SJCRH30 (cell line): Measurements from ENCODE around the gene SLC22A6. TPM values are rescaled to one million over a fixed set of nuclear protein-coding genes. Genes with fewer than 3 reads are reported as not detected.
A peak's percentile ranks its signal among the peaks of the same experiment; 100 is the strongest.

Experiments used
- DNase-seq, 2 experiments: peaks; one replicate each; pipeline ENCODE4 v3.0.0-alpha.2; 2015 to 2020
- H3K27ac ChIP-seq: fragments of 250-450 bp; sonication (Bioruptor Pico); 2 replicates; pipeline ENCODE4 v1.5.1; 2020; ENCODE audit warnings: mild to moderate bottlenecking, moderate library complexity
- H3K27me3 ChIP-seq: fragments of 250-450 bp; sonication (Bioruptor Pico); 2 replicates; pipeline ENCODE4 v1.5.1; 2020; ENCODE audit warnings: mild to moderate bottlenecking, moderate library complexity
- H3K36me3 ChIP-seq: fragments of 250-450 bp; sonication (Bioruptor Pico); 2 replicates; pipeline ENCODE4 v1.5.1; 2020; ENCODE audit warnings: mild to moderate bottlenecking, moderate library complexity
- H3K4me1 ChIP-seq: fragments of 250-450 bp; sonication (Bioruptor Pico); 2 replicates; pipeline ENCODE4 v1.5.1; 2020; ENCODE audit warnings: mild to moderate bottlenecking, moderate library complexity
- H3K4me3 ChIP-seq: fragments of 250-450 bp; sonication (Bioruptor Pico); 2 replicates; pipeline ENCODE4 v1.5.1; 2020; ENCODE audit warnings: mild to moderate bottlenecking, moderate library complexity
- H3K9me3 ChIP-seq: fragments of 250-450 bp; sonication (Bioruptor Pico); replicated peaks from 2 replicates; pipeline ENCODE4 v1.5.1; 2020; ENCODE audit warnings: mild to moderate bottlenecking, moderate library complexity
- total RNA-seq: library from RNA; depleted of rRNA; stranded (reverse); fragments of >200 nt; shearing (Covaris generic); gene quantifications from 2 replicates; pipeline ENCODE4 v1.2.3, GENCODE V29; 2014

SLC22A6 gene
- total RNA-seq, 1 experiment from 2014 or later = not detected

DNA sequence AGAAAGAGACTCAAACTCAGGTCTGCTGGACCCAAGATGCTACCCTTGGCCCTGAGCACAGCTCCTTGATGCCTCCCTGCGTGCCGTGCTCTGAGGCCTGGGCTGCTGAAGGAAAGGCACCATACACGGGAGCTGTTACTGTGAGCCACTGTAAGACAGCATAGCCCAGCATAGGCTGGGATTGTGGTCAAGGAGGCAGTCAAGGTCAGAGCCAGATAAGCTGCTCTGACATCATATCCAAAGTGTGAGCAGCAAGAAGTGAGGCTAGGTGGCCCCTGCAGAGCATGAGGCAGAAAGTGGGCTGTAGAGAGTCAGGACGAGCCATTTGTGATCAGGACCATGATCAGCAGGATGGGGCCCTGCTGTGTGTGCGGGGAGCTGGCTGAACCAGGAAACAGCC is 23.2 kb upstream of the SLC22A6 start:
- no peaks in the 10 kb centered on the region; the same call in 1 of the 2 replicates for H3K27me3 ChIP-seq
- no peak for DNase-seq
- no peak overlapping the region for H3K27ac ChIP-seq
- no peaks in the 10 kb centered on the region for H3K9me3 ChIP-seq
- H3K4me1 ChIP-seq = no peaks in the 10 kb centered on the region
- H3K4me3 ChIP-seq = no peak overlapping the region
- H3K36me3 ChIP-seq = no peaks in the 10 kb centered on the region

DNA sequence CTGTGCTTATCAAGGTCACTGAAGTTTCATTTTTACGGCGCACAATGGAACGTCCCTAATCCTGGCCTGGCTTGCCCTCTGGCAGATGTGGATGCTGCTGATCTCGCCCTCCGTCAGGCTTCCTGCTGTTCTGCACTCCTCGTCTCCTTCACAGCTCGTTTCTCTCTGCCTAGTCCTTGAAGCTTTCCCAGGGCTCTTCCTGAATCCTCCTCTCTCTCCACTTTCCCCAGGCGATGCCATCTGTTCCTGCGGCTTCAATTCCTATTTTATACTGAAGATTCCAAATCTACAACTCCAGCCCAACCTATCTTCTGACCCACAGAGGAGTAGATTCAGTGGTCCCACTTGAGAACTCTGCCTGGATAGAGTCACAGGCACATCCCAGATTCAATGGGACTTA is 16.7 kb upstream of the SLC22A6 start:
- Histone ChIP-seq H3K36me3 (no peaks in the 10 kb centered on the region), H3K9me3 (no peaks in the 10 kb centered on the region)

DNA sequence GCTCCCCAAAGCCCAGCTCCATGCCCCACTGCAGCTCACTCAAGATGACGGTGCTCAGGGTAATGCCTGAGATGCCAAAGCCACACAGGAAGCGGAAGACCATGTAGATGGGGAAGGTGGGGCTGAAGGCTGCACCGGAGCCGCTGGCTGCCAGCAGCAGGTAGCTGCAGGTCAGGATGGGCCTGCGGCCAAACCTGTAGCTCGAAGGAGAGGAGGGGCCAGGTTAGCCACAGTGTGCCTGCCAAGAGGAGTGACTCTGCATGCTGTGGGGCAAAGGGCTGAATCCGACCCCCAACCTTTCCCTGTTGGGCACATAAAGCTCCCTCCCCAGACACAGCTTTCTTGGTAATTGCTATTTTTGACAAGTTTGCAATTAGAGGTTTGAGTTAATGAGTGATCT is 14.9 kb upstream of the SLC22A6 start:
- Histone ChIP-seq H3K9me3 (no peaks in the 10 kb centered on the region), H3K4me3 (no peak overlapping the region), H3K27ac (no peak overlapping the region), H3K36me3 (no peaks in the 10 kb centered on the region), H3K4me1 (no peaks in the 10 kb centered on the region), H3K27me3 (no peaks in the 10 kb centered on the region)
- DNase-seq = no peak

More for the DNA sequence above, 16.7 kb upstream of the SLC22A6 start:
- Histone ChIP-seq H3K4me3 (no peak overlapping the region), H3K27me3 (no peaks in the 10 kb centered on the region), H3K4me1 (no peaks in the 10 kb centered on the region), H3K27ac (no peak overlapping the region)
- DNase-seq = no peak

DNA sequence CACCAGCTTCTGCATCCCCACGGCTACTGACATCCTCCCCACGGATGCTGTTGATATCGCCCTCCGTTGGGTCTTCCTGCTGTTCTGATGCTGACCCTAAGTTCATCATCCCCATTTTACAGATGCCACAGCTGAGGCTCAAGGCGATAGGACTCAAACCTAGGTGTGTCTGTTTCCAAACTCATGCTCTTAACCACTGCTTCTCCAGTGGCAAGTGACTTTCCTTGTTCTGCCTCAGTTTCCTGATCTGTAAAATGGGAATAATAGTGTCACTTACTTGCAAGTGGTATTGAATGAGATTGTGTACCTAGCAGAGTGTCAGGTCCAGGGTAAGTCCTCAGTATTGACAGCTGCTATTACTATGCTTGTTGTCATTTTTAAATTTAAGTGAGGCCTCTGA is 14.4 kb upstream of the SLC22A6 start:
- H3K9me3 ChIP-seq = no peaks in the 10 kb centered on the region
- no peaks in the 10 kb centered on the region for H3K4me1 ChIP-seq
- H3K27me3 ChIP-seq = no peaks in the 10 kb centered on the region
- no peak for DNase-seq
- H3K27ac ChIP-seq = no peak overlapping the region
- no peaks in the 10 kb centered on the region for H3K36me3 ChIP-seq
- H3K4me3 ChIP-seq = no peak overlapping the region

DNA sequence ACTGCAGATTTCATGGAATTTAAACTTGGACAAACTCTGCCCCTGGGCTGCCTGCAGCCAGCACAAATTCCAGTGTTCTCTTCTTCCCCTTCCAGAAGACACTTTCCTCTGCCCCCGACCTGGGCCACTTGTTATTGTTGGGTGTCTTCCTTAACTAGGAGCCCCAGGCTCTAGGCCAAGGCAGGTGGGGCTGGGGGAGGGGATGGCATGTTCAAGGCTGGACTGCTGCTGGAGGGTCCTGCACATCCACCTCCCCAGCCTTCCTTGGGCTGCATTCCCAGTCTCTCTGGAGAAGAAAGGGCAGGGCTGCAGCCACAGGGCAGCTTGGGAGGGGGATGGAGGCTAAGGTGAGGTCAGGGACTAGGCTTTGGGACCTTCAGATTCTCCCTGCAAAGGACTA is 11.5 kb upstream of the SLC22A6 start:
- H3K4me1 ChIP-seq = no peaks in the 10 kb centered on the region
- H3K27ac ChIP-seq = no peak overlapping the region
- H3K36me3 ChIP-seq = no peaks in the 10 kb centered on the region
- no peaks in the 10 kb centered on the region for H3K27me3 ChIP-seq
- no peaks in the 10 kb centered on the region for H3K9me3 ChIP-seq
- H3K4me3 ChIP-seq = no peak overlapping the region
- no peak for DNase-seq

DNA sequence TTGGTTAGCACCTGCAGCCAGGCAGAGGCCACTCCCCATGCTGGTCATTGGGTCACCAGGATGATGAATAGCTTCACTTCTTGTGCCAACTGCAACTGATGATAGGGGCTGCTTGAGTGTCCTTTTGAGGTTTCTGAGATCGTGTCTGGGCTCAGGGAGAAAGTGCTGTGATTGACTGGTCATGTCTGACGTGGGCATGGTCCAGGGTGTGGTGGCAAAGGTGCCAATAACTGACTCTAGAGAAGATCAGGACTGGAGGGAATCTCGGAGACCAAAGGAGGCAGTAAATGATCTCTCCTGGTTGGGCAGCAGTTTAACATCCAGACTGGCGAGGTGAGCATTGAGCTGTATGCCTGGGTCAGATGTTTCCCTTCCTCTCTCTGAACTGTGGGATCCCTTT is 10.0 kb upstream of the SLC22A6 start:
- no peak overlapping the region for H3K4me3 ChIP-seq
- H3K27ac ChIP-seq = no peak overlapping the region
- no peaks in the 10 kb centered on the region for H3K4me1 ChIP-seq
- no peaks in the 10 kb centered on the region for H3K9me3 ChIP-seq
- H3K27me3 ChIP-seq = no peaks in the 10 kb centered on the region
- H3K36me3 ChIP-seq = no peaks in the 10 kb centered on the region
- DNase-seq = no peak

DNA sequence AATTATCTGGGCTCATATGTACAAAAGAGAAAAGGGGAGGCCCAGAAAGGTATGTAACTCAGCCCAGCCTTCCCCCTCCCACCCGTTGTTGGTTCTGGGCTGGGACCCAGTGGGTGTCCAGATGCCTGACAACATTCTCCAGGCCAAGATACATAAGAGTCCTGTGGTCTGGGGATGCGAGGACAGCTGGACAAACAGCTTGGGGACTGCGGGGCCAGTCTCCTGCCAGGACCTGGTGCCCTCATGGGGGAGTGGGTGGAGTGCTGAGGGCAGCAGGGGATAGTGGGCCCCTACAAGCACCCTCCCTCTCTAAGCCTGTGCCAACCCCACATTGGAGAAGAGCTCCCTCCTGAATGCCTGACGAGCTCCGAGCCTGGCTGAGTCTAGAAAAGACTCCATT is 3.5 kb upstream of the SLC22A6 start:
- H3K4me3 ChIP-seq = no peak overlapping the region
- no peak for DNase-seq
- no peaks in the 10 kb centered on the region for H3K36me3 ChIP-seq
- no peak overlapping the region for H3K27ac ChIP-seq
- H3K4me1 ChIP-seq = no peaks in the 10 kb centered on the region
- no peaks in the 10 kb centered on the region for H3K9me3 ChIP-seq
- H3K27me3 ChIP-seq = no peaks in the 10 kb centered on the region

DNA sequence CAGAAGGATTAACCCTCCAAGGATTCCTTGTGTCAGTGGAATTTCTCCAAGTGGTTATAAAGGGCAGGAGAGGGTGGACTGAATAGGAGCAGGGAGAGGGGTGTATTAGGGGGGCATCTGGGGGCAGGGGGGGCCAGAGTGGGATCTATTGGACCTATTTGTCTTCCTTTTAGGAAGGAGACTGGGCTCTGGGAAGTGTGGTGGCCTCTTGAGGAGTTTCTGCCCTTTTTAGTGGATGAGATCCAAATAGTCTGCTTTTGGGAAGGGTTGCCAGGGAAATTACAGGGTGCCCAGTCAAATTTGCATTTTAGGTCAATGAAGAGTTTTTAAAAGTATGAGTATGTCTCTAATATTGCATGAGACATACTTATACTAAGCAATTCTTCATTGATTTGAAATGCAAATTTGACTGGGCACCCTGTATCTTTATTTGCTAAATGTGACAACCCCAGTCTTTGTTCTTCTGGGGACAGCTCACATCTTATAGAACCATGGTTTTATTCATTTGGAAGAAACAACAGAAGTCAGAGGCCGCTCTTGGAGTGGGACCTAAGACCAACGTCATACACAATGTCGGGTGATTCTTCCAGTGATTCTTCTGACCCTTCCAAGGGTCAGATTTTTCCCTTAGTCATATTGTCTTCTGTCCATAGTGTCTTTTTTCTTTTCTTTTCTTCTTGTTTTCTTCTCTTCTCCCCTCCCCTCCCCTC is 429 bp upstream of the SLC22A6 start:
- Histone ChIP-seq H3K4me1 (no peaks in the 10 kb centered on the region), H3K4me3 (no peak overlapping the region), H3K27ac (no peak overlapping the region), H3K36me3 (no peaks in the 10 kb centered on the region), H3K27me3 (no peaks in the 10 kb centered on the region), H3K9me3 (no peaks in the 10 kb centered on the region)
- DNase-seq = no peak

DNA sequence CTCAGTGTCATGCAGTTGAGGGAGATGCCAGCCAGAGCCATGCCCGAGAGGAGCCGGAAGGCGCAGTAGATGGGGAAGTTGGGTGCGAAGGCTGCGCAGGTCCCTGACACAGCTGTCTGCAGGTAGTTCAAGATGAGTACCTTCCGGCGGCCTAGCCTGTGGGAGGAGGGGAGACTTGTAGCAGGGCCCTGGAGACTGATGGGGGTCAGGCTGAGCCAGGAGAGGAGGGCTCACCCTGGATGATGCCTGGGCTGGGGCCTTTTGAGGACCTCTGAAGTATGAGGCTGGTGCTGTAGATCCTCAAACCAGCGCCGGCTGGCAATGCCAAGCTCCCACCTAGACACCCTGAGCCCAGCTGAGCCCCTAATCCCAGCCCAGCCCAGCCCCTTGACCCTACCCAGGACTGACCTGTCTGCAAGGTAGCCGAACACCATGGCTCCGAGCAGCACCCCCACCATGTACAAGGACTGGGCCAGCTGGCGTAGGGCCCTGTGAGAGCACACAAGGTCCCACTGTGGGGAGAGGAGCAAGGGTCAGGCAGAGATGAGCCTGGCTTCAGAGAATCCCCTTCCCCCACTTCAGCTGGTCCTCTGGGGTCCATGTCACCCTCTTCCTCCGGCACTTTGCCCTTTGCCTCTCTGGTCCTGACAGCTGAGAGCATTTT is 1.1 kb downstream of the SLC22A6 start:
- Histone ChIP-seq H3K4me3 (no peak overlapping the region), H3K4me1 (no peaks in the 10 kb centered on the region), H3K36me3 (no peaks in the 10 kb centered on the region), H3K27me3 (no peaks in the 10 kb centered on the region), H3K27ac (no peak overlapping the region), H3K9me3 (no peaks in the 10 kb centered on the region)
- DNase-seq = no peak

DNA sequence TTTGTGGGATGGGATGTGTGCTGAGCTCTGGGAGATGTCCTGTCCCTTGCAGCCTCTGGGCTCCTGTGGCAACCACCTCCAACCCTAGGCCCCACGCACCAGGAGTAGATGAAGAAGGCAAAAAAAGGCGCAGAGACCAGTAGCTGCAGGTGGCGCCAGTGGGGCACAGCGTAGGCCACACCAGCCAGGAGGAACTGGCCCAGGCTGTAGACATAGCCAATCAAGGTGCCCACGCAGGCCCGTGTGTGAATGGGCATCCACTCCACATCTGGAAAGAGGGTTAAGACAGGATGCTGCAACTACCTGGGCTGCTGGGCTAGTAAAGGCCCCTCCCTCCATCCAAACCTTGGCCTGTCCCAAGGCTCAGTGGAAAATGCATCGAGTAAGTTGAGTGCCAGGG is 3.0 kb downstream of the SLC22A6 start:
- Histone ChIP-seq H3K36me3 (no peaks in the 10 kb centered on the region), H3K4me3 (no peak overlapping the region), H3K4me1 (no peaks in the 10 kb centered on the region), H3K27me3 (no peaks in the 10 kb centered on the region), H3K9me3 (no peaks in the 10 kb centered on the region), H3K27ac (no peak overlapping the region)
- no peak for DNase-seq

DNA sequence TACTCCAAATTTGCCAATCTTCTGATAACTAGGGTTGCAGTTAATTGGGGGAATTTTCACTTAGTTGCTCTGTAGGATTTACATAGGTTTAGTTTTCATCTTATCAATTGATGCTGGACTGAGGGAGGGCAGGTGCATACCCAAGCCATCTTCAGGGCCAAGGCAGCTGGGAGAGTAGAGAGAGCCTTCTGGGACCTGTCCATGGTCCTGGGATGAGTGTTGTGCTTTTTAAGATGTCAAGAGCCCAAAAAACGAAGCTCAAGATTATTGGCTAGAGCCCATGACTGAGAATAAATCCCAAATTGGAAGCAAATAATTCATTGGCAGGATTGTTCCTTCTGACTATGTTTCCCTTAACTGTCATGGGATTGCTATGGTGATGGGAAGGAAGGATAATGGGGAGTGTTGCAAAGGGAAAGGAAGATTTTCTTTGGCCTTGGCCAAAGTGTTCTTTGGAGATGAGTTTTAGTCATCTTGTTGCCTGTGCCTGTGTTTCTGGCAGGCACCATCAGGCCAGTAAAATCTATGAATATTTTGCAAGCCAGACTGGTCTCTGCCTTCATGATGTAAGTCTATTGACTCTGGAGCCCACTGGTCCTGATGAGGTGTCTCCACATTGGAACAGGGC is 4.5 kb downstream of the SLC22A6 start:
- Histone ChIP-seq H3K4me1 (no peaks in the 10 kb centered on the region), H3K36me3 (no peaks in the 10 kb centered on the region), H3K27ac (no peak overlapping the region), H3K9me3 (no peaks in the 10 kb centered on the region), H3K27me3 (no peaks in the 10 kb centered on the region), H3K4me3 (no peak overlapping the region)
- DNase-seq = peak in 1 of 2 experiments; percentile 40

DNA sequence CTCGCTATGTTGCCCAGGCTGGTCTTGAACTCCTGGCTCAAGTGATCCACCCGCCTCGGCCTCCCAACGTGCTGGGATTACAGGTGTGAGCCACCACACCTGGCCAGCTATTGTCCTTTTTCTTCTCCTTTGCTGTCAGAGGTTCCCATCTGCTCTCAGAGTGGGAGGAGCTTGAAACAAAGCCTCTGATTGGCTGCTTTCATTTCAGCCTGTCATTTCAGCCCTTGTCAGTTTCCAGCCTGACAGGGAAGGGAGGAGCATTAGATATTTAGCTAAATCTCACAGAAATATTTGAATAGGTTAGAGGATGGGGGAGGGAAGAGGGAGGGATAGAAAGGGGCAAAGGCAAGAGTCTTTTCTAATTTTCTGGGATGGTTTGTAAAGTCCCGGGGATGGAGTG is 8.7 kb downstream of the SLC22A6 start:
- no peak for DNase-seq
- no peak overlapping the region for H3K27ac ChIP-seq
- H3K4me3 ChIP-seq = no peak overlapping the region
- H3K27me3 ChIP-seq = no peaks in the 10 kb centered on the region
- H3K9me3 ChIP-seq = no peaks in the 10 kb centered on the region
- no peaks in the 10 kb centered on the region for H3K36me3 ChIP-seq
- no peaks in the 10 kb centered on the region for H3K4me1 ChIP-seq

DNA sequence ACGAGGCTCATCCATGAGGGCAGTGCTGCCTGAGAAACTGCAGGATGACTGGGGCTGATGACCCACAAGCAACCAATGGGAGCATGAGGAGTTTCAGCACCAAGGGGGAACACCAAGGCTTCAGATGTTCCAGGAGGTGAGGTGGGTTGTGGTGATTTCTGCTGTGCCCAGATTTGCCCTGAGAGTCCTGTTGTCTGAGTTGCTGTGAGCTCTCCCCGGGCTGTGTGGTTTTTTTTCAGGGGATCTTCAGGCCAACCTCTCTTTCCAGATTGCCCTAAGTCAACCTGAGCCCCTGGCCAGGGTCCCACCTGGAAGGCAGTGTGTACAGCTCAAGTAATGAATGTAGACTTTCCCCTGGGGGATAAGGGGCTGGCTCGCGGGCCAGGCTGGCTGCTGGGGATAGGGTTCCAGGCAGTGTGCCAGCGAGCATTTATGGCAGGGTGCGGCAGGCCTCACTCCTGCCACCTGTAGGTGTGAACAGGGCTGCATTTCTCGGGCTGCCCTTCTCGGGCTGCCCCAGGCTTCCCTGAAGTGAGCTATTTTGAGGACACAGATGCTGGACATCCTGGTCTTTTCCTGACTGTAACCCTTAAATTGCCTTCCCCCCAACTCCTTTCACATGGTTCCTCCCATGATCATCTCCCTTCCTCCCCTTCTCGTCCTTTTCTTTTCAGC is 9.8 kb downstream of the SLC22A6 start:
- peak; percentile 65 to 74 for DNase-seq
- H3K27me3 ChIP-seq = no peaks in the 10 kb centered on the region
- H3K4me3 ChIP-seq = no peak overlapping the region
- H3K9me3 ChIP-seq = no peaks in the 10 kb centered on the region
- no peaks in the 10 kb centered on the region for H3K4me1 ChIP-seq
- no peak overlapping the region for H3K27ac ChIP-seq
- H3K36me3 ChIP-seq = no peaks in the 10 kb centered on the region

DNA sequence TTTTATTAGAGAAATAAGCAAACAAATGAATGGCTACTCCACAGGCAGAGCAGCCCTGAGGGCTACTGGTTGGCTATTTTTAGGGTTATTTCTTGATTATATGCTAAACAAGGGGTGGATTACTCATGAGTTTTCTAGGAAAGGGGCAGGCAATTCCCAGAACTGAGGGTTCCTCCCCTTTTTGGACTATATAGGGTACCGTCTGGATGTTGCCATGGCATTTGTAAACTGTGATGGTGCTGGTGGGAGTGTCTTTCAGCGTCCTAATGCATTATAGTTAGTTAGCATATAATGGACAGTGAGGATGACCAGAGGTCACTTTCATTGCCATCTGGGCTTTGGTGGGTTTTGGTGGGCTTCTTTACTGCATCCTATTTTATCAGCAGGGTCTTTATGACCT is 19.2 kb downstream of the SLC22A6 start:
- Histone ChIP-seq H3K36me3 (no peaks in the 10 kb centered on the region), H3K4me3 (no peak overlapping the region), H3K9me3 (no peaks in the 10 kb centered on the region), H3K4me1 (no peaks in the 10 kb centered on the region), H3K27ac (no peak overlapping the region), H3K27me3 (no peaks in the 10 kb centered on the region)
- no peak for DNase-seq

DNA sequence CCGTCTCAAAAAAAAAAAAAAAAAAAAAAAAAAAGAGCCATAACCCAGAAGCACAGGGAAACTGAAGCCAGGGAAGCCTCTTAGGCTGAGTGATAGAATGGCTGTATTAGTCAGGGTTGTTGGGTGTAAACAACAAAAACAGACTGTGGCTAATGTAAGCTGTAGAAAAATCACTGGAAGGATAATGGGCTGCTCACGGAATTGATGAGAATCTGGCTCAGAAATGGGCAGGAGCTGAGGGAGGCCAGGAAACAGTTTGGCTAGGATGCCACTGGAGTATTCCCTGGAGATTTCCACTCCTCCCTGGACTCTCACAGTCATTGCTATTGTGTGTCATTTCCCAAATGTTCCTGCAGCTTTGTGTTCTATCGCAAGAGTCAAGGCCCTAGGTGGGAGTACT is 22.4 kb downstream of the SLC22A6 start:
- H3K27ac ChIP-seq = no peak overlapping the region
- H3K27me3 ChIP-seq = no peaks in the 10 kb centered on the region
- H3K36me3 ChIP-seq = no peaks in the 10 kb centered on the region
- H3K9me3 ChIP-seq = no peaks in the 10 kb centered on the region
- H3K4me3 ChIP-seq = no peak overlapping the region
- peaks cover 13% of the 10 kb centered on the region for H3K4me1 ChIP-seq
- no peak for DNase-seq
